Activated CD4-positive, alpha-beta T cell treated with anti-CD3 and anti-CD28 coated beads for 24 hours (primary cell): ENCODE results near the gene HDHD5.

Experiments used
- DNase-seq, 2 donors: peaks; one replicate each; pipeline ENCODE4 v3.0.0-alpha.2; 2020; ENCODE audit warnings: low read depth in 2 of 2

The HDHD5 gene

DNA sequence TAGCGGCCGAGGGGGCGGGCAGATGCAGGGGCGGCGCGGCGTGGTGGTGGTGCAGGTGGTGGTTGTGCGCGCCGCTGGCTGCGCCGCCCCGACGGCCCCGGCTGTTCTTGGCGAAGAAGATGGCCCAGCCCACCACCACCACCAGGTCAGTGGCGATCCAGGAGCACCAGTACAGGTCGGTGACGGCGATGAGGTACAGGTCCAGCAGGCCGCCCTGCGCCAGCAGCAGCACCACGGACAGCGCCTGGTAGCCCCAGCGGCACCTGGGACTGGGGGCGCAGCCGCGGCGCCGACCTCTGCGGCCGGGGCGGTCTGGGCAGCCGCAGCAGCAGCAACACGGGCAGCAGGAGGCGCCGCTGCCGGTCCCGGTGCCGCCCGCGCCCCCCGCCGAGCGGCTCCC is 38.8 kb downstream of the HDHD5 start:
- DNase-seq: peak; percentile 35 to 40

- no peak for DNase-seq
These were observed 39.4 kb downstream of the HDHD5 start for GRCh38 chr22:17119481-17120202.

GRCh38 chr22:17118342-17118741 is 40.7 kb downstream of the HDHD5 start:
- DNase-seq: no peak

DNA sequence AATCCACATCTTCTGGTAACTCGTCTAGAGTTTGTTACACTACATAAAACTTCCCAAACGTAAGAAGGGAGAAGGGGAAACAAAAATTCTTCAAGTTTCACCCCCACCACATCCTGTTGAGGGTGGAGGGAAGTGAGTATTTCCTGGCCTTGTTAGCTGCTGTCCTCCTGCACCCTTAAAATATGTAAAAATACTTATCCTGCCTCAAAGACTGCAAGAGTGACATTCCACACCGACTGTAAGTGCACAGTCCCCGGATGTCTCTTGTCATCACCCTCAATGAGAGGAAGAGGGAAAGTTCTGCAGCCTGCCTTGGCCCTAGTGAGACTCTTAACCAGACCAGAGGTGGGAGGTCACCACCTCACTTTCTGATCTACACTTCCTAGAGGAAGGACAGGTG is 41.2 kb downstream of the HDHD5 start:
- no peak for DNase-seq

DNA sequence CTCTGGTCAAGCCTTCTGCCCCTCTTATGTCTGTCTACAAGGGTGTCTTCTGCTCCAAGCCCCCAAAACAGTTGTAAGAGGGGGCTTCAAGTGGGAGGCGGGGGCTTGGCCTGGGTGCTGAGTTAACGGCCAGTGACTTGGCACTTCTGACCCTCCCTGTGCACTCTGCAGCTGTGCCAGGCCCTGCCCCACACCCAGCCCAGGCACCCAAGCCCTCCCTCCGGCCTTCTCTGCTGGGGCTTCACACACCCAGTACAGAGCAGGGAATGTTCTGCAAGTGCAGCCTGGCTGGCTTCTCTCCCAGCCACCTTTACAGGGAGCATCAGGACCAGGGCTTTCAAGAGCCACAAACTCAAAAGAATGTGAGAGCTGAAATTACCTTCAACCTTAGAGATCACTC is 41.7 kb downstream of the HDHD5 start:
- DNase-seq: no peak

DNA sequence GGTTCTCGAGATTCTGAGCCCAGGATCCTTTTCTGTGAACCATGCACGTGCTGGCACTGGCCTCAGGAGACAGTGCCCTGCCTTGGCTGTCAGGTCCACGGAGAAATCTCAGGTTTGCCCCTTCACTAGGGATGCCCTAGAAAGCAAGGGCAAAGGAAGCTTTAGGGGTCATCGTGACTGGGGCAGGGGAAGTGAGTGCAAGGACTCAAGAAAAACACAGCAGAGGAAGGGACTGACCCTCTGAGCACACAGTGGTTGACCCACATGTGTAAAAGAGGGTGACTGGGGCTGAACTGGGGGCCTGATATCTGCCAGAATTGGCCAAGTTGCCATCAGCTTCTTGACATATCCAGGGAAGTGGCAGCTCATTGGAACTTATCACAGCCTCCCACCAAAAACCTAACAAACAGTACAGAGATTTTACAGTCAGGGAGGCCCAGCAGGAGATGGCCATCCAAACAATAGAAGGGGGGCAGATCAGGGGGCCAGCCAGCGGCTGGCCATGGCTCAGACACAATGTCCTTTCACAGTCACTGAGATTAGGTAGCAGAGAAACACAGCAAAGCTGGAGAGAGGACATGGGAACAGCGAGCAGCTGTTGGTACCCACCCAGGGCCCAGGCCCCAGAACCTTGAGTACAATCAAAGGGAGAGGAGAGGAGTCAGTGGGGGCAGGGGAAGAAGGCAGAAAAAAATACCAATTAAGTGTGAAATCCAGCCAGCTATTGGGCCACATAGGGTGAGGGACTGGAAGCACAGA is 42.3 kb downstream of the HDHD5 start:
- no peak for DNase-seq

DNA sequence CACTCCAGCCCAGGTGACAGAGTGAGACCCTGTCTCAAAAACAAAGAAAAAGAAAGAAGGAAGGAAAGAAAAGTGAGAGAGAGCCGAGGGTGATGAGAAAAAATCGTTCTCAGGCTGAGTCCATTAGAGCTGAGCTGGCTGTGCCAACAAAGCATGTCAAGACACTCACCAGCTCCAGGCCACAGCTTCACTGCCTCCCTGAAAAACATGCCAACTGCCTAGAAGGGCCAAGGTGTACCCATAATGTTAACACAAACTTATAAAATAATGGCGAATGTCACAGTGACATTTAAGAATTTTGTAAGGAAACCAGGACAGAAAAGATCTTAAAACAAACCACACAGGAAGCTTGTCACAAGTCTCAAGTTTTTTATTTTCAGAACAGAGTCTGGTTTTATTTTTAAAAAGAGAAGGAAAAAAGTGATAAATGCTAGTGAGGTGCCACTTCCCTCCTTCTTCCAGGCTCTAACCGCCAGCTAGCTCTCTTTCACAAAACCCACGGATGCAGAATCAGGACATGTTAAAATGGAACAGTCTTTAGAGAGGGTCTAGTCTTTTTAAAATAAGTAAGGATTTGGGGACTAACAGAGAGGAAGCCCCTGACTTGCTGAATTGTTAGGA is 43.0 kb downstream of the HDHD5 start:
- DNase-seq: no peak

DNA sequence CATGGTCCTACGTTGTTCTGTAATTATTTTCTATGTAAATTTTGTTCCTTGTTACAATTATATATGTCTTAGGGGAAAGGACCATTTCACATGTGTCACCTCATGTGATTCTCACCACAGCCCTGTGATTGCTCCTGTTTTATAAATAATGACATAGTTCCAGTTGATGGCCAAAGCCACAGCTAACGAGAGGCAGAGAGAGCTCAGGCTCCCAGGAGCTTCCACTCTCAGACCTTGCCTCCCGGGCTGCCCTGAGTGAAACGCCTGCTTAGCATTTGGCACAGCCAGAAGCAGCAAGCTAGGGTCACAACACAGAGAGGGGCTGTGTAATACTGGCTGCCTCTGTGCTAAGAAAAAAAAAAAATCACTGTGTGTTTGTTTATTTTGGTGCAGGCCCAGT is 43.8 kb downstream of the HDHD5 start:
- DNase-seq: no peak

DNA sequence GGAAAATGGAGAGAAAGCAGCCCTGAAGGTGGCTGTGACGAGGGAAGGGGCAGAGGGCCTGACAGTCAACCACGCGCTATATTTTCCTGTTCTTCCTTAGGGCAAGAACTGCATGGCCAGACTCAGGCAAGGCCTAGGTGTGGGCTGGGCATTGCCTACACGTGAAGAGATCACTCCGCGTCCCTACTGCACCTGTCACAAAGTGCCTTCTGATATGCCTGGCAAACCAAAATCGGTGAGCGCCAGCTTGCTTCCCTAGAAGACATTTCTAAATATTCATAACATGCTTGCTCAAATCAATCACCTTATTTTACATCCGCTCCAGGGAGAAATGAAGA is 44.2 kb downstream of the HDHD5 start:
- DNase-seq: no peak

GRCh38 chr22:17114173-17114897 is 44.7 kb downstream of the HDHD5 start:
- no peak for DNase-seq

GRCh38 chr22:17113600-17113999 is 45.5 kb downstream of the HDHD5 start:
- DNase-seq: no peak

- no peak for DNase-seq
These were observed 46.5 kb downstream of the HDHD5 start for GRCh38 chr22:17112491-17113042.

DNA sequence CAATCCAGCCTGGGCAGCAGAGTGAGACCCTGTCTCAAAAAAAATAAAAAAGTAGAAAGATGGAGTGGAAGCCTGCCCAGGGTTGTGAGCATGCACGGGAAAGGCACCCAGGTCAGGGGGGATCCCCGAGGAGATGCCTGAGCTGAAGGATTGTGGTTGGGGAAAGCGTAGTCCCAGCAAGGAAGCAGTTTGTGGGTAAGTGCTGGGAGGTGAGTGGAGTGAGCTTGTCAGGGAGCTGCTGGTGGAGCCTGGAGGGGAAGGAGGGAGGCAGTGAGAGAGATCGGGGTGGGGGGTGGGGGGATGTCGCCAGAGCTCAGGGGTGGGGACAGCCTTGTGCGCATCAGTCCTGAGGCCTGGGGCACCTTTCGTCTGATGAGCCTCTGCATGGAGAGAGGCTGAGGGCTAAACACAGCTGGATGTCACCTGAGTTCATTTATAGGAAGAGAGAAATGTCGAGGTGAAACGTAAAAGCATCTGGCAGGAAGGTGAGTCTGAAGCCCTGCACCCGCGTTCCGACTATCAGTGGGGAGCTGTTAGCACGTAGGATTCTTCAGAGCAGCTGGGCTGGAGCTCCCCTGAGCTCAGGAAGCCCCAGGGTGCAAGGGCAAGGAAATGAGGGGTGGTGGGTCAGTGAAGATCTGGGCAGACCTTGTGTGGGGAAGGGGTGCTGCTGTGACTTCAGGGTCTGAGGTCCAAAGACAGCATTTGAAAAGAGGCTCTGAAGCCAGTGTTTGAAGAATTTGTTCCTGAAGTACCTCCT is 48.1 kb downstream of the HDHD5 start:
- no peak for DNase-seq

GRCh38 chr22:17109976-17110375 is 49.1 kb downstream of the HDHD5 start:
- DNase-seq: no peak

DNA sequence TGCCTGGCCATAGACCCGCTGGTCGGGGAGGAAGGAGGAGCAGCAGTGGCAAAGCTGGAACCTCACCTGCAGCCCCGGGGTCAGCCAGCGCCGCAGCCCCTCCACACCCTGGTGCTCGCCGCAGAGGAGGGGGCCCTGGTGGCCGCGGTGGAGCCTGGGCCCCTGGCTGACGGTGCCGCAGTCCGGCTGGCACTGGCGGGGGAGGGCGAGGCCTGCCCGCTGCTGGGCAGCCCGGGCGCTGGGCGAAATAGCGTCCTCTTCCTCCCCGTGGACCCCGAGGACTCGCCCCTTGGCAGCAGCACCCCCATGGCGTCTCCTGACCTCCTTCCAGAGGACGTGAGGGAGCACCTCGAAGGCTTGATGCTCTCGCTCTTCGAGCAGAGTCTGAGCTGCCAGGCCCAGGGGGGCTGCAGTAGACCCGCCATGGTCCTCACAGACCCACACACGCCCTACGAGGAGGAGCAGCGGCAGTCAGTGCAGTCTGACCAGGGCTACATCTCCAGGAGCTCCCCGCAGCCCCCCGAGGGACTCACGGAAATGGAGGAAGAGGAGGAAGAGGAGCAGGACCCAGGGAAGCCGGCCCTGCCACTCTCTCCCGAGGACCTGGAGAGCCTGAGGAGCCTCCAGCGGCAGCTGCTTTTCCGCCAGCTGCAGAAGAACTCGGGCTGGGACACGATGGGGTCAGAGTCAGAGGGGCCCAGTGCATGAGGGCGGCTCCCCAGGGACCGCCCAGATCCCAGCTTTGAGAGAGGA is 49.8 kb downstream of the HDHD5 start:
- DNase-seq: no peak

DNA sequence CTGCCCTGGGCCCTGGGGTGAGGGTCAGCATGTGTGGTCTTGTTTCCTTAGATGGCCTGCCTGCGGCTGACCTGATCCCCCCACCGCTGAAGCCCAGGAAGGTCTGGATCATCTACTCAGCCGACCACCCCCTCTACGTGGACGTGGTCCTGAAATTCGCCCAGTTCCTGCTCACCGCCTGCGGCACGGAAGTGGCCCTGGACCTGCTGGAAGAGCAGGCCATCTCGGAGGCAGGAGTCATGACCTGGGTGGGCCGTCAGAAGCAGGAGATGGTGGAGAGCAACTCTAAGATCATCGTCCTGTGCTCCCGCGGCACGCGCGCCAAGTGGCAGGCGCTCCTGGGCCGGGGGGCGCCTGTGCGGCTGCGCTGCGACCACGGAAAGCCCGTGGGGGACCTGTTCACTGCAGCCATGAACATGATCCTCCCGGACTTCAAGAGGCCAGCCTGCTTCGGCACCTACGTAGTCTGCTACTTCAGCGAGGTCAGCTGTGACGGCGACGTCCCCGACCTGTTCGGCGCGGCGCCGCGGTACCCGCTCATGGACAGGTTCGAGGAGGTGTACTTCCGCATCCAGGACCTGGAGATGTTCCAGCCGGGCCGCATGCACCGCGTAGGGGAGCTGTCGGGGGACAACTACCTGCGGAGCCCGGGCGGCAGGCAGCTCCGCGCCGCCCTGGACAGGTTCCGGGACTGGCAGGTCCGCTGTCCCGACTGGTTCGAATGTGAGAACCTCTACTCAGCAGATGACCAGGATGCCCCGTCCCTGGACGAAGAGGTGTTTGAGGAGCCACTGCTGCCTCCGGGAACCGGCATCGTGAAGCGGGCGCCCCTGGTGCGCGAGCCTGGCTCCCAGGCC is 50.6 kb downstream of the HDHD5 start:
- DNase-seq: no peak

DNA sequence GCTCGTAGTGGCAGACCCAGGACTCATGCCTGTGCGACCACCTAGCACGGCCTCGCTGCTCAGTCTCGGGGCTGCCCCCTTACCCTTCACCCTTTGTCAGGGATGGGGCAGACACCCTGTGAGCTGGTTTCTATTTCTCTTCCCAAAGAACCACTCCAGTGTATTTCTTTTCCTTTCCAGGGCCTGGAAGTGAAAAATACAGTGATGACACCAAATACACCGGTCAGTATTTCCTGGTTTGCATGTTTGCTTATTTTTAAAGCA is 51.6 kb downstream of the HDHD5 start:
- no peak for DNase-seq

- no peak for DNase-seq
These were observed 52.1 kb downstream of the HDHD5 start for GRCh38 chr22:17106785-17107546.

DNA sequence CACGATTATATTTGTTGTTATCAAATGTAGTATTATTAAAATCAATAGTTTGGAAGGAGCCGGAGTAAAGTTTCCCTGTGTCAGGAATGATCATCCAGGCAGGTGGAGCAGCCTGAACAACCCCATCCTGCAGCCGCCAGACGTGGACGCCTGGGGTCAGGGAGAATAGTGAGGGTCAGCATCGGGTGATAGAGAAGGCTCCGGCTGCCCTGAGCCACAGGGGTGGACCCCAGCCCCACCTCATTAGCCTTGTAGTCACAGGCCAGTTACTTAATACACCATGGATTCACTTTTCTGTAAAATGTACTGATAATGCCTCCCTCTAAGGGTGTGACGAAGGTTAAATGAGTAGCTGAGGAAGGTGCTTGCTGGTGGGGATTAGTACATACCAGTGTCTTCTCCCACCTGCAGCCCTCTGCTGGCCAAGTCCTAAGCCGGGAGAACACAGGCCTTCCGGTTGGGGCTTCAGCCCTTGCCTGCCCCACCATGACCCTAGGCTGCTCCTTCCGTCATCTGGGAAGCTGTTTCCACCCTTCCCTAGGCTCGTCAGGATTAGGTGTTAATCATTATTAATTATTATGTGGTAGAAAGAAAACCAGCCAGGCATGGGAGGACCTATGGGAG is 52.8 kb downstream of the HDHD5 start:
- no peak for DNase-seq
